ENCODE data around the gene PRKCQ. TPM values are rescaled to one million over a fixed set of nuclear protein-coding genes. Genes with fewer than 3 reads are reported as not detected.

The PRKCQ gene
- total RNA-seq, 2 donors from 2014 or later = 42.9 to 49.2 TPM

- peaks cover 2 to 5% of the 10 kb centered on the region in 2 donors for H3K36me3 Mint-ChIP-seq (ENCODE audit: insufficient read depth in 2 of 2)
- H3K9me3 Mint-ChIP-seq = no peaks in the 10 kb centered on the region
- H3K4me1 Mint-ChIP-seq (ENCODE audit: low read depth) = peaks cover 83% of the 10 kb centered on the region
- ATAC-seq (replicated peaks in 1 of 2) (no peak), DNase-seq (no peak)
- H3K27ac Mint-ChIP-seq = peak overlapping the region; percentile 89
- peak overlapping the region in 1 of 2 donors; percentile 28 for H3K4me3 Mint-ChIP-seq
- H3K27me3 Mint-ChIP-seq (ENCODE audit: low read depth) = no peaks in the 10 kb centered on the region
Observed at GRCh38 chr10:6528198-6528950, 51.7 kb downstream of the PRKCQ start.

GRCh38 chr10:6525599-6526165 is 54.4 kb downstream of the PRKCQ start:
- Mint-ChIP-seq H3K27me3 (ENCODE audit: low read depth) (no peaks in the 10 kb centered on the region), H3K27ac (peak overlapping the region; percentile 50), H3K4me1 (ENCODE audit: low read depth) (peaks cover 68% of the 10 kb centered on the region), H3K4me3 (no peak overlapping the region), H3K9me3 (no peaks in the 10 kb centered on the region), H3K36me3 (ENCODE audit: insufficient read depth in 2 of 2) (peaks cover 2 to 7% of the 10 kb centered on the region in 2 donors)
- DNase-seq (no peak), ATAC-seq (replicated peaks in 1 of 2) (no peak)

- Mint-ChIP-seq H3K36me3 (ENCODE audit: insufficient read depth in 2 of 2) (peaks cover 4 to 11% of the 10 kb centered on the region in 2 donors), H3K27me3 (ENCODE audit: low read depth) (no peaks in the 10 kb centered on the region), H3K27ac (peak overlapping the region; percentile 27), H3K9me3 (no peaks in the 10 kb centered on the region), H3K4me1 (ENCODE audit: low read depth) (peaks cover 70% of the 10 kb centered on the region), H3K4me3 (no peak overlapping the region)
- DNase-seq = no peak
- ATAC-seq (replicated peaks in 1 of 2) = no peak
Observed at GRCh38 chr10:6522230-6522629, 57.8 kb downstream of the PRKCQ start.

- H3K36me3 Mint-ChIP-seq (ENCODE audit: insufficient read depth in 2 of 2) = peaks cover 3 to 11% of the 10 kb centered on the region in 2 donors
- no peaks in the 10 kb centered on the region for H3K9me3 Mint-ChIP-seq
- ATAC-seq (replicated peaks in 1 of 2) = no peak
- H3K27me3 Mint-ChIP-seq (ENCODE audit: low read depth) = no peaks in the 10 kb centered on the region
- H3K4me3 Mint-ChIP-seq = peak overlapping the region; percentile 1 to 91
- peaks cover 75% of the 10 kb centered on the region for H3K4me1 Mint-ChIP-seq (ENCODE audit: low read depth)
- DNase-seq = no peak
- H3K27ac Mint-ChIP-seq = no peak overlapping the region
Observed at GRCh38 chr10:6520138-6520537, 59.9 kb downstream of the PRKCQ start.

GRCh38 chr10:6518791-6519429 is 61.2 kb downstream of the PRKCQ start:
- no peaks in the 10 kb centered on the region for H3K27me3 Mint-ChIP-seq (ENCODE audit: low read depth)
- H3K4me3 Mint-ChIP-seq = peak overlapping the region; percentile 67 to 91
- H3K36me3 Mint-ChIP-seq (ENCODE audit: insufficient read depth in 2 of 2) = peaks cover 4 to 18% of the 10 kb centered on the region in 2 donors
- no peaks in the 10 kb centered on the region for H3K9me3 Mint-ChIP-seq
- H3K4me1 Mint-ChIP-seq (ENCODE audit: low read depth) = peaks cover 81% of the 10 kb centered on the region
- peak overlapping the region; percentile 94 for H3K27ac Mint-ChIP-seq
- ATAC-seq (replicated peaks in 1 of 2) (peak; percentile 84 to 87), DNase-seq (no peak)

GRCh38 chr10:6516929-6517284 is 63.2 kb downstream of the PRKCQ start:
- peak overlapping the region; percentile 36 for H3K27ac Mint-ChIP-seq
- H3K4me1 Mint-ChIP-seq (ENCODE audit: low read depth) = peaks cover 95% of the 10 kb centered on the region
- H3K27me3 Mint-ChIP-seq (ENCODE audit: low read depth) = no peaks in the 10 kb centered on the region
- peaks cover 6 to 29% of the 10 kb centered on the region in 2 donors for H3K36me3 Mint-ChIP-seq (ENCODE audit: insufficient read depth in 2 of 2)
- ATAC-seq (replicated peaks in 1 of 2) = no peak
- peak overlapping the region in 1 of 2 donors; percentile 56 for H3K4me3 Mint-ChIP-seq
- DNase-seq = no peak
- H3K9me3 Mint-ChIP-seq = no peaks in the 10 kb centered on the region

GRCh38 chr10:6516281-6516928 is 63.7 kb downstream of the PRKCQ start:
- Mint-ChIP-seq H3K9me3 (peaks cover under 1% of the 10 kb centered on the region in 2 donors), H3K27me3 (ENCODE audit: low read depth) (no peaks in the 10 kb centered on the region), H3K27ac (no peak overlapping the region), H3K4me3 (peak overlapping the region in 1 of 2 donors; percentile 56), H3K4me1 (ENCODE audit: low read depth) (peaks cover 95% of the 10 kb centered on the region), H3K36me3 (ENCODE audit: insufficient read depth in 2 of 2) (peaks cover 8 to 34% of the 10 kb centered on the region in 2 donors)
- DNase-seq (no peak), ATAC-seq (replicated peaks in 1 of 2) (no peak)

GRCh38 chr10:6514844-6515780 is 65.0 kb downstream of the PRKCQ start:
- no peak for ATAC-seq (replicated peaks in 1 of 2)
- H3K36me3 Mint-ChIP-seq (ENCODE audit: insufficient read depth in 2 of 2) = peaks cover 15 to 42% of the 10 kb centered on the region in 2 donors
- H3K27ac Mint-ChIP-seq = peak overlapping the region; percentile 41

GRCh38 chr10:6514180-6514579 is 65.9 kb downstream of the PRKCQ start:
- no peak overlapping the region for H3K27ac Mint-ChIP-seq
- no peak for ATAC-seq (replicated peaks in 1 of 2)
- peaks cover 81% of the 10 kb centered on the region for H3K4me1 Mint-ChIP-seq (ENCODE audit: low read depth)
- peaks cover 15 to 46% of the 10 kb centered on the region in 2 donors for H3K36me3 Mint-ChIP-seq (ENCODE audit: insufficient read depth in 2 of 2)
- H3K4me3 Mint-ChIP-seq = peak overlapping the region; percentile 7 to 82
- no peaks in the 10 kb centered on the region for H3K27me3 Mint-ChIP-seq (ENCODE audit: low read depth)
- no peak for DNase-seq
- peaks cover 5 to 7% of the 10 kb centered on the region in 2 donors for H3K9me3 Mint-ChIP-seq

More at GRCh38 chr10:6514844-6515780, 65.0 kb downstream of the PRKCQ start:
- no peak for DNase-seq
- H3K4me3 Mint-ChIP-seq = no peak overlapping the region
- H3K9me3 Mint-ChIP-seq = peaks cover 5 to 7% of the 10 kb centered on the region in 2 donors
- H3K27me3 Mint-ChIP-seq (ENCODE audit: low read depth) = no peaks in the 10 kb centered on the region
- H3K4me1 Mint-ChIP-seq (ENCODE audit: low read depth) = peaks cover 90% of the 10 kb centered on the region

GRCh38 chr10:6513476-6513875 is 66.6 kb downstream of the PRKCQ start:
- Mint-ChIP-seq H3K4me1 (ENCODE audit: low read depth) (peaks cover 80% of the 10 kb centered on the region), H3K27me3 (ENCODE audit: low read depth) (no peaks in the 10 kb centered on the region), H3K9me3 (peaks cover 6 to 8% of the 10 kb centered on the region in 2 donors), H3K27ac (peak overlapping the region; percentile 95), H3K4me3 (peak overlapping the region; percentile 58 to 82), H3K36me3 (ENCODE audit: insufficient read depth in 2 of 2) (peaks cover 17 to 53% of the 10 kb centered on the region in 2 donors)
- ATAC-seq (replicated peaks in 1 of 2) (peak; percentile 87), DNase-seq (peak in 1 of 2 donors; percentile 39)

GRCh38 chr10:6512182-6512581 is 67.9 kb downstream of the PRKCQ start:
- peaks cover 24 to 61% of the 10 kb centered on the region in 2 donors for H3K36me3 Mint-ChIP-seq (ENCODE audit: insufficient read depth in 2 of 2)
- peaks cover 7 to 9% of the 10 kb centered on the region in 2 donors for H3K9me3 Mint-ChIP-seq
- H3K4me3 Mint-ChIP-seq = peak overlapping the region; percentile 29 to 82
- peaks cover 81% of the 10 kb centered on the region for H3K4me1 Mint-ChIP-seq (ENCODE audit: low read depth)
- DNase-seq (no peak), ATAC-seq (replicated peaks in 1 of 2) (no peak)
- no peaks in the 10 kb centered on the region for H3K27me3 Mint-ChIP-seq (ENCODE audit: low read depth)
- H3K27ac Mint-ChIP-seq = peak overlapping the region; percentile 95

GRCh38 chr10:6511347-6511746 is 68.7 kb downstream of the PRKCQ start:
- Mint-ChIP-seq H3K4me1 (ENCODE audit: low read depth) (peaks cover 81% of the 10 kb centered on the region), H3K36me3 (ENCODE audit: insufficient read depth in 2 of 2) (peaks cover 23 to 64% of the 10 kb centered on the region in 2 donors), H3K9me3 (peaks cover 7 to 9% of the 10 kb centered on the region in 2 donors), H3K4me3 (peak overlapping the region in 1 of 2 donors; percentile 9), H3K27ac (peak overlapping the region; percentile 95), H3K27me3 (ENCODE audit: low read depth) (no peaks in the 10 kb centered on the region)
- no peak for ATAC-seq (replicated peaks in 1 of 2)
- no peak for DNase-seq

Data from activated T-cell treated with anti-CD3 and anti-CD28 coated beads, Interleukin-2, amount 50 U/mL, for 72 hours (primary cell).